Measurements from ENCODE around the gene ZNF19. TPM values are rescaled to one million over a fixed set of nuclear protein-coding genes. Genes with fewer than 3 reads are reported as not detected.

Gene ZNF19
- total RNA-seq = 2.2 and 3.2 TPM in 2 replicates

DNA sequence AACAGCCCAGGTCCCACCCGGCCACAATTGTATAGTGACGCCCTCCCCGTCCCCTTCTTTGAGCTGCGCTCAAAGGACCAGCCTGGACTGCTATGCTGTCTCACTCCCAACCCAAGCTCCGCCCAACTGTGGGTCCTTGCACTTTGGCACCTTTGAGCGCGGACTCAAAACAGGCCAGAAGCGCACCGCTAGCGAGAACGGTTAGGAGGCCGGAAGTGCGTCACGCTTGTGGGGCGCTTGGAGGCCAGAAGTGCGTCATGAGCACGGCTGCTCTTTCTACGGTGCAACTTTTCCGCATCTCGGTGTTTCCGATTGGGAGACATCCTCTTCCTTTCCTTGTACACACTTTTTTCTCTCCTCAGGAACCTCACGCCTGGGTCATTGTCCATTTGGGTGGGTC is at the start of gene ZNF19:
ZNF19 (minus strand) TSS at position 203 of the 400 bp plus-strand sequence. CDS start 7,210 bp downstream, outside the sequence.

DNA sequence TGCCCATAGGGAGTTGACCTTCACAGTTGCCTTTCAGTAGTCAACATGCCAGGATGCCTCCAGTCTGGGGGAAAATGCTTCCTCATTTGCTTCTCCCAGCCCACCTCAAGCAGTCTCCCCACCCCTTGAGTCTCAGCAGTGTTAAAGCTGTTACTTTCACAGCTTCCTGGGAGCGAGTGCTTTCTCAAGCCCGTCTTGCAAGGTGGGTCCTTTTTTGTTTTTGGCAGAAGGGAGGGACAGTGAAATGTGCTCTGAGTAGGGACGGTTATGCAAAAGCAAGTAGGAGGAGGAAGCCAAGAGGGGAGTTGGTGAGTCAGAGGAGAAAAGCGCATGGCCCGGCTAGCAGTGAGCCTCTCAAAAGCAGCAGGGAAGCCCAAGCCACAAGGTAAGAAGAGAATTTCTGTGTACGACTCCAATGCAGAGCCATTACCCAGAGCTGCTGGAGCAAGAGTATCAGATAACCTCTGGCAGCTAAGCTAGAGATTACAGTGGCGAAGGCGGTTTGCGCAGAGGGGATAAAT is 37.0 kb upstream of the ZNF19 start, which contains the start of gene CHST4:
CHST4 (plus strand) TSS at position 316 of the 521 bp plus-strand sequence. CDS start 10,252 bp downstream, outside the sequence.

DNA sequence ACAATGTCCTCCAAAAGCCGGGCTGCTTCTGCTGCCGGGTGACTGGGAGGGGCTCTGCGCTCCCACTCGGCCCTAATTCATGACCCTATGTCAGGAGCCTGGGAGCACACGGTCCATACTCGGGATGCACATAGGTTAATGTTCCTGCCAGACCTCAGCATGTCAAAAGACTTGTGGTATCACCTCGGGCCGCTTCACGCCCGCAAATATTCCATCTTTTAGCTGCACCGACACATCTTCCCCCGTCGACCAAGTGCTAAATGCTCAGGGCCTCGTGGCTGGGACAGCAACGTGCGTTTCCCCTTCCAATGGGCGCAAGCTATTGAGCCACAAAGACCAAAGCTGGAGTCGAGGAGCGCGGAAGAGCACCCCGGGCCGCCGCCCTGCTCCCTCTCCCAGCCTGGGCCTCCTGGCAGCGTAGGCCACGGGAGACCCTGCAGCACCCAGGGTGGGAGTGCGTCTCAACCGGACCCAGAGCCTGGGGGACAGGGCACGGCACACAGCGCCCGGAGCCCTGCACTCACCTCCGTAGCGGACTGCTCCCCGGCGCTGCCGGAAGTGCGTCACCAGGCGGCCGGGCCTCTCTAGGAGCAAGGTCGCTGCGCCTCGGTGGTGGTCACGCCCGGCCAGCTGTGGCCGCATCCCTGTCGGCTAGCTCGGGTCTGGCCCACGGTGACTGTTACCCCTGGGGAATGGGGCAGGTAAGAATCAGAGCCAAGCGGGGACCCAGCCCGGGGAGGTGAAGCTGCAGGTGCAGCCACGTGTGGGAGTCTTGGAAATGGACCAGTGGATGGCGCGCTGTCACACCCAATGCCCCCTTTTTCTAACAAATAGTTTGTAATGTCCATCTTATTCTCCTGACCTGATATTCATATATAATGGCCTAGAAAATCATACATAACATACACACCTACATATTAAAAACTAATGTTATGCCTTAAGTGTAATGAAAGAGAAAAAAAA is 27.2 kb downstream of the ZNF19 start, which contains the start of gene ZNF23:
ZNF23 (minus strand) TSS at position 562 of the 963 bp plus-strand sequence. CDS start 5,451 bp downstream, outside the sequence.

GRCh38 chr16:71442051-71442440 is 47.1 kb downstream of the ZNF19 start, which contains the start of gene TLE7:
TLE7 (minus strand) TSS chr16:71442054; CDS start chr16:71433324, 8,730 bp downstream.

Other genes with a start within 250 kb of the ZNF19 start
- gene CMTR2, start 199.9 kb downstream of the ZNF19 start, total RNA-seq = 35.8 and 42.9 TPM in 2 replicates
- 0.48 and 2.1 TPM in 2 replicates for gene CALB2, start 130.6 kb downstream of the ZNF19 start, total RNA-seq
- not detected in 2 replicates for gene TLE7, start 47.3 kb downstream of the ZNF19 start, total RNA-seq
- 6.0 and 7.5 TPM in 2 replicates for gene ZNF23, start 27.1 kb downstream of the ZNF19 start, total RNA-seq
- not detected in 2 replicates for gene CHST4, start 37.1 kb upstream of the ZNF19 start, total RNA-seq
- gene TAT, start 87.8 kb upstream of the ZNF19 start, total RNA-seq = under 0.01 TPM in 1 of 2 replicates, not detected in the other
- gene MARVELD3, start 136.9 kb upstream of the ZNF19 start, total RNA-seq = 11.7 and 29.2 TPM in 2 replicates
- gene PHLPP2, start 235.4 kb upstream of the ZNF19 start, total RNA-seq = 2.3 and 4.6 TPM in 2 replicates

Data from tracheal epithelial cell (primary cell).